Measurements from ENCODE around the gene ZBTB9. TPM values are rescaled to one million over a fixed set of nuclear protein-coding genes. Genes with fewer than 3 reads are reported as not detected.
"Not testable (repeated sequence)": the region's sequence is repeated elsewhere in the genome, so short reads cannot be mapped to it uniquely, and the experiment has no call there.

ZBTB9 gene
- total and polyA plus RNA-seq, 5 donors from 2014 or later: 4.5 to 11.7 (median 7.2) TPM

GRCh38 chr6:33459226-33459625 lies 4.8 kb downstream of the ZBTB9 start:
- no peak overlapping the region for H3K4me3 ChIP-seq (ENCODE audit: low read depth, low read length)
- peaks cover 0 to 2% (median 0%) of the 10 kb centered on the region in 7 donors for H3K9me3 Mint-ChIP-seq
- H3K27me3 Mint-ChIP-seq: peaks cover 4% of the 10 kb centered on the region
- H3K27ac Mint-ChIP-seq: no peak overlapping the region
- peak overlapping the region in 1 of 4 donors; percentile 58 for H3K4me3 Mint-ChIP-seq
- no peak overlapping the region for H3K27ac ChIP-seq (ENCODE audit: insufficient read depth, low read length, poor library complexity, severe bottlenecking)
- DNase-seq (no peak), ATAC-seq (ENCODE audit: low read depth in 2 of 2) (no peak)
- peaks cover 6 to 32% (median 11%) of the 10 kb centered on the region in 4 donors for H3K4me1 Mint-ChIP-seq
- no peaks in the 10 kb centered on the region for H3K9me3 ChIP-seq (ENCODE audit: control insufficient read depth in 2 of 2, low read length in 2 of 2)
- peaks cover 10% of the 10 kb centered on the region for H3K36me3 ChIP-seq (ENCODE audit: control insufficient read depth, insufficient read depth, low read length)
- peaks cover 4% of the 10 kb centered on the region for H3K27me3 ChIP-seq (ENCODE audit: control insufficient read depth, insufficient read depth, low read length)
- H3K36me3 Mint-ChIP-seq: peaks cover 13% of the 10 kb centered on the region
- H3K4me1 ChIP-seq (ENCODE audit: control insufficient read depth, insufficient read depth, low read length, poor library complexity, severe bottlenecking): peaks cover 12% of the 10 kb centered on the region

- Mint-ChIP-seq H3K4me1 (peaks cover 0 to 1% (median 0%) of the 10 kb centered on the region in 4 donors), H3K36me3 (no peaks in the 10 kb centered on the region), H3K4me3 (no peak overlapping the region), H3K27ac (no peak overlapping the region), H3K9me3 (no peaks in the 10 kb centered on the region), H3K27me3 (peaks cover 4% of the 10 kb centered on the region)
- H3K36me3 ChIP-seq (ENCODE audit: control insufficient read depth, insufficient read depth, low read length): no peaks in the 10 kb centered on the region
- H3K27ac ChIP-seq (ENCODE audit: insufficient read depth, low read length, poor library complexity, severe bottlenecking): no peak overlapping the region
- H3K4me1 ChIP-seq (ENCODE audit: control insufficient read depth, insufficient read depth, low read length, poor library complexity, severe bottlenecking): no peaks in the 10 kb centered on the region
- ATAC-seq (ENCODE audit: low read depth in 2 of 2): no peak
- peaks cover 4% of the 10 kb centered on the region for H3K27me3 ChIP-seq (ENCODE audit: control insufficient read depth, insufficient read depth, low read length)
- H3K9me3 ChIP-seq (ENCODE audit: control insufficient read depth in 2 of 2, low read length in 2 of 2): no peaks in the 10 kb centered on the region
- no peak overlapping the region for H3K4me3 ChIP-seq (ENCODE audit: low read depth, low read length)
- no peak for DNase-seq
These were observed 11.8 kb downstream of the ZBTB9 start for GRCh38 chr6:33466075-33466735.

GRCh38 chr6:33467091-33467490 lies 12.7 kb downstream of the ZBTB9 start:
- ATAC-seq (ENCODE audit: low read depth in 2 of 2): no peak
- no peak for DNase-seq
- Mint-ChIP-seq H3K27me3 (peaks cover 3% of the 10 kb centered on the region), H3K36me3 (no peaks in the 10 kb centered on the region), H3K27ac (no peak overlapping the region), H3K4me3 (no peak overlapping the region), H3K4me1 (peaks cover 0 to 1% (median 0%) of the 10 kb centered on the region in 4 donors), H3K9me3 (no peaks in the 10 kb centered on the region)
- peaks cover under 1% of the 10 kb centered on the region for H3K27me3 ChIP-seq (ENCODE audit: control insufficient read depth, insufficient read depth, low read length)
- no peak overlapping the region for H3K4me3 ChIP-seq (ENCODE audit: low read depth, low read length)
- H3K36me3 ChIP-seq (ENCODE audit: control insufficient read depth, insufficient read depth, low read length): no peaks in the 10 kb centered on the region
- H3K9me3 ChIP-seq (ENCODE audit: control insufficient read depth in 2 of 2, low read length in 2 of 2): no peaks in the 10 kb centered on the region
- no peak overlapping the region for H3K27ac ChIP-seq (ENCODE audit: insufficient read depth, low read length, poor library complexity, severe bottlenecking)
- no peaks in the 10 kb centered on the region for H3K4me1 ChIP-seq (ENCODE audit: control insufficient read depth, insufficient read depth, low read length, poor library complexity, severe bottlenecking)

GRCh38 chr6:33469661-33470060 lies 15.3 kb downstream of the ZBTB9 start:
- no peak overlapping the region for H3K27ac ChIP-seq (ENCODE audit: insufficient read depth, low read length, poor library complexity, severe bottlenecking)
- Mint-ChIP-seq H3K36me3 (no peaks in the 10 kb centered on the region), H3K4me1 (peaks cover 0 to 5% (median under 1%) of the 10 kb centered on the region in 4 donors), H3K9me3 (no peaks in the 10 kb centered on the region), H3K27me3 (no peaks in the 10 kb centered on the region), H3K27ac (no peak overlapping the region), H3K4me3 (no peak overlapping the region)
- ATAC-seq (ENCODE audit: low read depth in 2 of 2) (no peak), DNase-seq (no peak)
- no peak overlapping the region for H3K4me3 ChIP-seq (ENCODE audit: low read depth, low read length)
- H3K9me3 ChIP-seq (ENCODE audit: control insufficient read depth in 2 of 2, low read length in 2 of 2): no peaks in the 10 kb centered on the region
- H3K4me1 ChIP-seq (ENCODE audit: control insufficient read depth, insufficient read depth, low read length, poor library complexity, severe bottlenecking): no peaks in the 10 kb centered on the region
- H3K27me3 ChIP-seq (ENCODE audit: control insufficient read depth, insufficient read depth, low read length): no peaks in the 10 kb centered on the region
- H3K36me3 ChIP-seq (ENCODE audit: control insufficient read depth, insufficient read depth, low read length): no peaks in the 10 kb centered on the region

- no peak for ATAC-seq (ENCODE audit: low read depth in 2 of 2)
- no peak for DNase-seq
- Histone ChIP-seq H3K27me3 (ENCODE audit: control insufficient read depth, insufficient read depth, low read length) (peaks cover 6% of the 10 kb centered on the region), H3K9me3 (ENCODE audit: control insufficient read depth in 2 of 2, low read length in 2 of 2) (no peaks in the 10 kb centered on the region), H3K36me3 (ENCODE audit: control insufficient read depth, insufficient read depth, low read length) (no peaks in the 10 kb centered on the region), H3K4me1 (ENCODE audit: control insufficient read depth, insufficient read depth, low read length, poor library complexity, severe bottlenecking) (no peaks in the 10 kb centered on the region), H3K27ac (ENCODE audit: insufficient read depth, low read length, poor library complexity, severe bottlenecking) (no peak overlapping the region), H3K4me3 (ENCODE audit: low read depth, low read length) (no peak overlapping the region)
- no peaks in the 10 kb centered on the region for H3K36me3 Mint-ChIP-seq
- H3K4me1 Mint-ChIP-seq: peaks cover 0 to 5% (median 2%) of the 10 kb centered on the region in 4 donors
- no peak overlapping the region for H3K4me3 Mint-ChIP-seq
- no peak overlapping the region for H3K27ac Mint-ChIP-seq
- peaks cover 20% of the 10 kb centered on the region for H3K27me3 Mint-ChIP-seq
- H3K9me3 Mint-ChIP-seq: peaks cover 0 to 1% (median 0%) of the 10 kb centered on the region in 7 donors
These were observed 23.5 kb downstream of the ZBTB9 start for GRCh38 chr6:33477864-33478263.

GRCh38 chr6:33481192-33481591 lies 26.8 kb downstream of the ZBTB9 start:
- H3K4me1 ChIP-seq (ENCODE audit: control insufficient read depth, insufficient read depth, low read length, poor library complexity, severe bottlenecking): no peaks in the 10 kb centered on the region
- Mint-ChIP-seq H3K4me3 (no peak overlapping the region), H3K9me3 (peaks cover 0 to 2% (median 0%) of the 10 kb centered on the region in 7 donors), H3K36me3 (no peaks in the 10 kb centered on the region), H3K27me3 (peaks cover 20% of the 10 kb centered on the region), H3K4me1 (peaks cover 0 to 4% (median 0%) of the 10 kb centered on the region in 4 donors), H3K27ac (no peak overlapping the region)
- H3K36me3 ChIP-seq (ENCODE audit: control insufficient read depth, insufficient read depth, low read length): no peaks in the 10 kb centered on the region
- H3K27me3 ChIP-seq (ENCODE audit: control insufficient read depth, insufficient read depth, low read length): peaks cover 6% of the 10 kb centered on the region
- DNase-seq (peak in 2 of 3 donors; percentile 11 to 29), ATAC-seq (ENCODE audit: low read depth in 2 of 2) (peak in 1 of 2 donors; percentile 37)
- no peaks in the 10 kb centered on the region for H3K9me3 ChIP-seq (ENCODE audit: control insufficient read depth in 2 of 2, low read length in 2 of 2)
- no peak overlapping the region for H3K4me3 ChIP-seq (ENCODE audit: low read depth, low read length)
- H3K27ac ChIP-seq (ENCODE audit: insufficient read depth, low read length, poor library complexity, severe bottlenecking): no peak overlapping the region

- H3K27ac Mint-ChIP-seq; H3K36me3 ChIP-seq (ENCODE audit: control insufficient read depth, insufficient read depth, low read length); DNase-seq; H3K36me3 Mint-ChIP-seq; H3K27ac ChIP-seq (ENCODE audit: insufficient read depth, low read length, poor library complexity, severe bottlenecking); H3K4me3 Mint-ChIP-seq; H3K9me3 Mint-ChIP-seq; H3K4me3 ChIP-seq (ENCODE audit: low read depth, low read length); ATAC-seq (ENCODE audit: low read depth in 2 of 2); H3K27me3 ChIP-seq (ENCODE audit: control insufficient read depth, insufficient read depth, low read length); H3K4me1 Mint-ChIP-seq; H3K4me1 ChIP-seq (ENCODE audit: control insufficient read depth, insufficient read depth, low read length, poor library complexity, severe bottlenecking); H3K9me3 ChIP-seq (ENCODE audit: control insufficient read depth in 2 of 2, low read length in 2 of 2): not testable (repeated sequence)
- H3K27me3 Mint-ChIP-seq: peaks cover 20% of the 10 kb centered on the region
These were observed 28.2 kb downstream of the ZBTB9 start for GRCh38 chr6:33482620-33483019.

GRCh38 chr6:33483678-33484077 lies 29.3 kb downstream of the ZBTB9 start:
- Histone ChIP-seq H3K4me3 (ENCODE audit: low read depth, low read length) (no peak overlapping the region), H3K27me3 (ENCODE audit: control insufficient read depth, insufficient read depth, low read length) (peaks cover 2% of the 10 kb centered on the region), H3K9me3 (ENCODE audit: control insufficient read depth in 2 of 2, low read length in 2 of 2) (no peaks in the 10 kb centered on the region), H3K27ac (ENCODE audit: insufficient read depth, low read length, poor library complexity, severe bottlenecking) (no peak overlapping the region), H3K36me3 (ENCODE audit: control insufficient read depth, insufficient read depth, low read length) (no peaks in the 10 kb centered on the region), H3K4me1 (ENCODE audit: control insufficient read depth, insufficient read depth, low read length, poor library complexity, severe bottlenecking) (no peaks in the 10 kb centered on the region)
- Mint-ChIP-seq H3K27ac (no peak overlapping the region), H3K4me1 (peaks cover 0 to 4% (median 0%) of the 10 kb centered on the region in 4 donors), H3K9me3 (peaks cover 0 to 3% (median 0%) of the 10 kb centered on the region in 7 donors), H3K4me3 (no peak overlapping the region), H3K36me3 (no peaks in the 10 kb centered on the region), H3K27me3 (peaks cover 21% of the 10 kb centered on the region)
- ATAC-seq (ENCODE audit: low read depth in 2 of 2) (no peak), DNase-seq (no peak)
